Islet of Langerhans (tissue), 1 donor: ENCODE data around the gene MASP2.
"Not testable (repeated sequence)": the region's sequence is repeated elsewhere in the genome, so short reads cannot be mapped to it uniquely, and the experiment has no call there.

Experiments used
- FAIRE-seq: peaks from one replicate; lab custom pipeline; 2011; peaks lifted over from hg19 to GRCh38; lab: Jason Lieb, UNC

Gene MASP2

GRCh38 chr1:11058595-11059154 is 11.6 kb upstream of the MASP2 start:
- no peak for FAIRE-seq

GRCh38 chr1:11058026-11058425 is 11.0 kb upstream of the MASP2 start:
- no peak for FAIRE-seq

GRCh38 chr1:11057477-11057876 is 10.4 kb upstream of the MASP2 start:
- no peak for FAIRE-seq

- no peak for FAIRE-seq
Observed at GRCh38 chr1:11056504-11056903, 9.5 kb upstream of the MASP2 start.

GRCh38 chr1:11055676-11056075 is 8.6 kb upstream of the MASP2 start:
- FAIRE-seq = no peak

- no peak for FAIRE-seq
Observed at GRCh38 chr1:11054666-11055065, 7.6 kb upstream of the MASP2 start.

- no peak for FAIRE-seq
Observed at GRCh38 chr1:11054181-11054580, 7.1 kb upstream of the MASP2 start.

GRCh38 chr1:11053758-11054137 is 6.7 kb upstream of the MASP2 start:
- no peak for FAIRE-seq

- no peak for FAIRE-seq
Observed at GRCh38 chr1:11052839-11053757, 6.1 kb upstream of the MASP2 start.

- no peak for FAIRE-seq
Observed at GRCh38 chr1:11051781-11052511, 4.9 kb upstream of the MASP2 start.

GRCh38 chr1:11051121-11051520 is 4.1 kb upstream of the MASP2 start:
- FAIRE-seq = not testable (repeated sequence)

GRCh38 chr1:11046270-11046566 is 821 bp downstream of the MASP2 start:
- no peak for FAIRE-seq

- FAIRE-seq = no peak
Observed at GRCh38 chr1:11045428-11046269, 1.4 kb downstream of the MASP2 start.

- FAIRE-seq = no peak
Observed at GRCh38 chr1:11044849-11045427, 2.1 kb downstream of the MASP2 start.

GRCh38 chr1:11044086-11044848 is 2.8 kb downstream of the MASP2 start:
- FAIRE-seq = no peak

- no peak for FAIRE-seq
Observed at GRCh38 chr1:11042995-11043874, 3.8 kb downstream of the MASP2 start.

- FAIRE-seq = no peak
Observed at GRCh38 chr1:11042065-11042464, 5.0 kb downstream of the MASP2 start.

GRCh38 chr1:11041048-11041447 is 6.0 kb downstream of the MASP2 start:
- FAIRE-seq = no peak

- FAIRE-seq = not testable (repeated sequence)
Observed at GRCh38 chr1:11040105-11040429, 7.0 kb downstream of the MASP2 start.

- no peak for FAIRE-seq
Observed at GRCh38 chr1:11039351-11040104, 7.5 kb downstream of the MASP2 start.
